Glutamatergic neuron (in vitro differentiated cells): ENCODE results near the gene BACE2. TPM values are rescaled to one million over a fixed set of nuclear protein-coding genes. Genes with fewer than 3 reads are reported as not detected.

Experiments used
- DNase-seq: peaks from one replicate; pipeline ENCODE4 v3.0.0; 2022
- H3K27ac Mint-ChIP-seq: one replicate; pipeline ENCODE4 v1.8.0; 2020; ENCODE audit warnings: mild to moderate bottlenecking, mixed read lengths, inconsistent platforms; ENCODE audit not compliant: unreplicated experiment
- H3K27me3 Mint-ChIP-seq: one replicate; pipeline ENCODE4 v1.8.0; 2020; ENCODE audit warnings: mild to moderate bottlenecking, moderate library complexity, mixed read lengths, inconsistent platforms; ENCODE audit not compliant: unreplicated experiment
- H3K36me3 Mint-ChIP-seq: one replicate; pipeline ENCODE4 v1.8.0; 2020; ENCODE audit warnings: mild to moderate bottlenecking, mixed read lengths, inconsistent platforms; ENCODE audit not compliant: unreplicated experiment
- H3K4me1 Mint-ChIP-seq: one replicate; pipeline ENCODE4 v1.8.0; 2020; ENCODE audit warnings: mild to moderate bottlenecking, low read depth, mixed read lengths, inconsistent platforms; ENCODE audit not compliant: unreplicated experiment
- H3K4me3 Mint-ChIP-seq: one replicate; pipeline ENCODE4 v1.8.0; 2020; ENCODE audit warnings: mild to moderate bottlenecking, mixed read lengths, inconsistent platforms; ENCODE audit not compliant: unreplicated experiment
- H3K9me3 Mint-ChIP-seq: one replicate; pipeline ENCODE4 v1.8.0; 2020; ENCODE audit warnings: mild to moderate bottlenecking, moderate library complexity, mixed read lengths, inconsistent platforms; ENCODE audit not compliant: unreplicated experiment
- total RNA-seq: library from RNA; stranded (reverse); fragmentation: NEBNext Ultra II Directional; extraction: Animal tissue kit (Norgen Biotek cat#: 25700); gene quantifications from one replicate; pipeline ENCODE4 v1.2.1, GENCODE V29; 2021; ENCODE audit not compliant: unreplicated experiment
- TF ChIP-seq, protein P1 (sequence below): fragments of 200-600 bp; sonication (generic); IDR thresholded peaks from one replicate; pipeline ENCODE4 v1.5.0; 2021; ENCODE audit not compliant: partially characterized antibody, unreplicated experiment

Gene BACE2
- total RNA-seq, 1 donor from 2014 or later: not detected

DNA sequence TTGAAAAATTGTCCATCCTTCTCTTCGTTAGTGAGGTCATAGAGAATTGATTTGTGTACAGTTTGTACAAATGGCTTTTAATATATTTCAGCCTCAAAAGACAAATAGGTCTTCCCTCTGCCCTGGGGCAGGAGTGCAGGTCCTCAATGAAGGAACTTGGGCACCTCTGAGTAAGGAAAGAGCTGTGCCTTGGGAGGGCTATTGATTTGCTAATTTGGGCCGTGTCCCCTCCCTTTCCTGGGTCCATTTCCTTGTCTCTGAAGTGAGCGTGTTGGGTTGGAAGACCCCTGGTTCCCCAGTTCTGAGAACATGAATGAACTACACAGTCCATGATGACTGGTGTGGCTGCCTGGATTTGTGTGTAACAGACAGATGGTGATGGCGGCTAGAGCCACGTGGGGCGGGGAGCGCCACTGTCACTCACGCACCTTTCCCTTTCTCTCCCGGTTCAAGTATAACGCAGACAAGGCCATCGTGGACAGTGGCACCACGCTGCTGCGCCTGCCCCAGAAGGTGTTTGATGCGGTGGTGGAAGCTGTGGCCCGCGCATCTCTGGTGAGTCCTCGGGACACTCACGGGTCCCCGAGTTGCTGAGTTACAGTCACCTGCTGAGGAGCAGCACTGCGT lies 77.7 kb downstream of the BACE2 start:
- Mint-ChIP-seq H3K9me3 (peaks cover 4% of the 10 kb centered on the region), H3K27ac (no peak overlapping the region), H3K36me3 (no peaks in the 10 kb centered on the region), H3K4me3 (no peak overlapping the region), H3K4me1 (no peaks in the 10 kb centered on the region), H3K27me3 (peaks cover 5% of the 10 kb centered on the region)
- no peak for DNase-seq
- TF ChIP-seq, protein P1, sequence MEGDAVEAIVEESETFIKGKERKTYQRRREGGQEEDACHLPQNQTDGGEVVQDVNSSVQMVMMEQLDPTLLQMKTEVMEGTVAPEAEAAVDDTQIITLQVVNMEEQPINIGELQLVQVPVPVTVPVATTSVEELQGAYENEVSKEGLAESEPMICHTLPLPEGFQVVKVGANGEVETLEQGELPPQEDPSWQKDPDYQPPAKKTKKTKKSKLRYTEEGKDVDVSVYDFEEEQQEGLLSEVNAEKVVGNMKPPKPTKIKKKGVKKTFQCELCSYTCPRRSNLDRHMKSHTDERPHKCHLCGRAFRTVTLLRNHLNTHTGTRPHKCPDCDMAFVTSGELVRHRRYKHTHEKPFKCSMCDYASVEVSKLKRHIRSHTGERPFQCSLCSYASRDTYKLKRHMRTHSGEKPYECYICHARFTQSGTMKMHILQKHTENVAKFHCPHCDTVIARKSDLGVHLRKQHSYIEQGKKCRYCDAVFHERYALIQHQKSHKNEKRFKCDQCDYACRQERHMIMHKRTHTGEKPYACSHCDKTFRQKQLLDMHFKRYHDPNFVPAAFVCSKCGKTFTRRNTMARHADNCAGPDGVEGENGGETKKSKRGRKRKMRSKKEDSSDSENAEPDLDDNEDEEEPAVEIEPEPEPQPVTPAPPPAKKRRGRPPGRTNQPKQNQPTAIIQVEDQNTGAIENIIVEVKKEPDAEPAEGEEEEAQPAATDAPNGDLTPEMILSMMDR: no peak

DNA sequence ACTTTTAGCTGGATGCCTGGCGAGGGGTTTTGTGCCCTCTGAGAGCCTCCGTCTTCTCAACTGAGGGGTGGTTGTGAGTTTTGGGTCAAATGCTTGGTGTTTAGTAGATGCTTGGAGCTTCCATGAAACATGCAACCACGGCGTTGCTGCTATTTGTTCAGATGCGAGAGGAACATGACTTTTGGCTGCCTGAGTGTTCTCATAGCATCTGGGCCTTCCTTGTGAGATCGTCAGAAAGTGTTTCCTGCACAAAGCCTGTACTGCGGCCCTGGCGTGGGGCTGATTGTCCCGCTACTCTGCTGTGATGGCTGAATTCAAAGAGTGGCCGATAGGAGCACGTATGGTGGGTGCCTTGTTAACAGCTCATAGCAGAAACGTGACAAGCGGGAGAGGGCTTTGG lies 78.8 kb downstream of the BACE2 start:
- Mint-ChIP-seq H3K36me3 (no peaks in the 10 kb centered on the region), H3K4me1 (no peaks in the 10 kb centered on the region), H3K4me3 (no peak overlapping the region), H3K9me3 (peaks cover 5% of the 10 kb centered on the region), H3K27ac (no peak overlapping the region), H3K27me3 (peaks cover 3% of the 10 kb centered on the region)
- DNase-seq: no peak
- TF ChIP-seq, protein P1: no peak

DNA sequence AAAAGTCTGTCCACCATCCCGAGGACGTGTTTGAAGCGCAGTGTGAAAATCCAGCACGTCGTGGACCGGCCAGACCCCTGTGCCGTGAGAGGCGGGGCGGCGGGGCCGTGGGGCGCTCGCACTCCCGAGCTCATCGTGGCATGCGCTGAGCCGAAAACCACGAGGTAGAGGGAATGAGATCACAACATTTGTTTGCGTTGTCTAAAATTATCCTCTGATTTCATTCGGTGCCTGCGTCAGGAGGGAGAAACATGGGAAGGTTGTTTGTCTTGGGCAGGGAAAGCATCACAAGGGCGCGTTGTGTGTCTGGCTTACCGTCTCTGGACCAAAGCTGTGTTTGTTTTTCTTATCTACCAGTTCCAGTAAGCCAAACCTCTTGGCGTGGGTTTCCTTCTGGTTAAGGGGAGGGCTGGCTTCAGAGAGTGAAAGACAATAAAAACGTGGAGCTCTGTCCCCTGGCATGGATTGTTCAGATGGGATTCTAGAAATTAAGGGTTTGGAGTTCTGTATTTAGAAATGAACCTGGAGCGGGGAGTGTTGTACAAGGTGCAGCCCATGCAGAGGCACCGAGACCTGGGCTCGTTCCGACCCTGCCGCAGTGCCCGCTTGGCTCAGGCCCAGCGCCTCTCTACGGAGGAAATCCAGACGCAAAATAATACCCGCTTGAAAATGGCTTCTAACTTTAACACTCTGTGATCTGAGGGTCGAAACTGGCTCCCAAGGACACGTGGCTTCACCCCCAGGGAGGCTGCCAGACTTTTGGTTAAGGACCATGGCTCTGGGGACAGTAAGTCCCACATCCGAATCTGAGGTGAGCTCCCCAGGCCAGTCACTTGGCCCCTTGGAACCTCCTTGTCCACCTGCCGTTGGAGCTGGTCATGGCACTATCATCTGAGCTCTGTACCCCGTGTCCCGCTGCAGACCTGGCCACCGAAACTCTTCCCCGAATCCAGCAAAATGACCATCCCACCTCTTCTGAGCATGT lies 79.9 kb downstream of the BACE2 start:
- Mint-ChIP-seq H3K27ac (no peak overlapping the region), H3K4me1 (no peaks in the 10 kb centered on the region), H3K36me3 (peaks cover 5% of the 10 kb centered on the region), H3K4me3 (no peak overlapping the region), H3K27me3 (peaks cover 3% of the 10 kb centered on the region), H3K9me3 (peaks cover 5% of the 10 kb centered on the region)
- TF ChIP-seq, protein P1: no peak
- no peak for DNase-seq

DNA sequence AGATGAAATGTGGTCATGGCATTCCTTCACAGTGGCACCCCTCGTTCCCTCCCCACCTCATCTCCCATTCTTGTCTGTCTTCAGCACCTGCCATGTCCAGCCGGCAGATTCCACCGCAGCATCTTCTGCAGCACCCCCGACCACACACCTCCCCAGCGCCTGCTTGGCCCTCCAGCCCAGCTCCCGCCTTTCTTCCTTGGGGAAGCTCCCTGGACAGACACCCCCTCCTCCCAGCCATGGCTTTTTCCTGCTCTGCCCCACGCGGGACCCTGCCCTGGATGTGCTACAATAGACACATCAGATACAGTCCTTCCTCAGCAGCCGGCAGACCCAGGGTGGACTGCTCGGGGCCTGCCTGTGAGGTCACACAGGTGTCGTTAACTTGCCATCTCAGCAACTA lies 81.5 kb downstream of the BACE2 start:
- peaks cover 8% of the 10 kb centered on the region for H3K9me3 Mint-ChIP-seq
- no peak overlapping the region for H3K4me3 Mint-ChIP-seq
- no peaks in the 10 kb centered on the region for H3K4me1 Mint-ChIP-seq
- H3K27ac Mint-ChIP-seq: no peak overlapping the region
- no peak for DNase-seq
- peaks cover 1% of the 10 kb centered on the region for H3K27me3 Mint-ChIP-seq
- peaks cover 10% of the 10 kb centered on the region for H3K36me3 Mint-ChIP-seq
- TF ChIP-seq, protein P1: no peak

DNA sequence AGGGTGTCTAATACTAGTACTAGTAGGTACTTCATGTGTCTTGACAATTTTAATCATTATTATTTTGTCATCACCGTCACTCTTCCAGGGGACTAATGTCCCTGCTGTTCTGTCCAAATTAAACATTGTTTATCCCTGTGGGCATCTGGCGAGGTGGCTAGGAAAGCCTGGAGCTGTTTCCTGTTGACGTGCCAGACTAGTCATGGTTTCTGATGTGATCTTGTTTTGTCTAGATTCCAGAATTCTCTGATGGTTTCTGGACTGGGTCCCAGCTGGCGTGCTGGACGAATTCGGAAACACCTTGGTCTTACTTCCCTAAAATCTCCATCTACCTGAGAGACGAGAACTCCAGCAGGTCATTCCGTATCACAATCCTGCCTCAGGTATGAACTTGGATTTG lies 82.6 kb downstream of the BACE2 start:
- Mint-ChIP-seq H3K4me3 (no peak overlapping the region), H3K27ac (no peak overlapping the region), H3K9me3 (peaks cover 5% of the 10 kb centered on the region), H3K36me3 (peaks cover 17% of the 10 kb centered on the region), H3K27me3 (peaks cover 1% of the 10 kb centered on the region), H3K4me1 (no peaks in the 10 kb centered on the region)
- TF ChIP-seq, protein P1: no peak
- DNase-seq: no peak
